ENCODE data around the gene TMEM147.

DNA sequence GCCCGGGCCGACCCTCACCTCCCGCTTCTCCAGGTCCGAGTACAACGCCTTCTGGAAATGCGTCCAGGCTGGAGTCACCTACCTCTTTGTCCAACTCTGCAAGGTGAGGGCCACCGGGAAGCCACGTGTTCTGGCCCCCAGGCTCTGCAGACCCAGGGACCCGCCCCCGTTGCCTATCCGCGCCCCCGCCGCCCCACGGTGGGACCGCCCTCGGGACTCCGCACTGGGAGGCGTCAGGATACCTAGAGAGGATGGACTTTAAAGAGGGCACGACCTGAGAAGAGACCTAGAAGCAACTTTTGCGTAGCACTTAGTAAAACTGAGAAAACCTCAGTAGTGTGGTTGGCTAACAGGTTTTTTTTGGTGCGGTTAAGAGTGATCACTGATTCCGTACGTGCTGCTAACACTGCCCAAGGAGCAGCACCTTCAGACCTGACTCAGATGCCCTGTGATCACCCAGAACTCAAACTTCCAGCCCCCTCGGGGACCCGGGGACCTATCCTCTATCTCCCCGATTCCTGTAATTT lies 492 bp downstream of the TMEM147 start:
- no peak for TF ChIP-seq ZNF384 (IDR thresholded peaks at IDR 0.05)
- TF ChIP-seq FOXA1 (IDR thresholded peaks at IDR 0.05) = no peak
- no peak for TF ChIP-seq FOXM1 (IDR thresholded peaks at IDR 0.05; ENCODE audit: borderline replicate concordance)
- TF ChIP-seq ELF4 (IDR thresholded peaks at IDR 0.05) = no peak
- TF ChIP-seq, protein P1, sequence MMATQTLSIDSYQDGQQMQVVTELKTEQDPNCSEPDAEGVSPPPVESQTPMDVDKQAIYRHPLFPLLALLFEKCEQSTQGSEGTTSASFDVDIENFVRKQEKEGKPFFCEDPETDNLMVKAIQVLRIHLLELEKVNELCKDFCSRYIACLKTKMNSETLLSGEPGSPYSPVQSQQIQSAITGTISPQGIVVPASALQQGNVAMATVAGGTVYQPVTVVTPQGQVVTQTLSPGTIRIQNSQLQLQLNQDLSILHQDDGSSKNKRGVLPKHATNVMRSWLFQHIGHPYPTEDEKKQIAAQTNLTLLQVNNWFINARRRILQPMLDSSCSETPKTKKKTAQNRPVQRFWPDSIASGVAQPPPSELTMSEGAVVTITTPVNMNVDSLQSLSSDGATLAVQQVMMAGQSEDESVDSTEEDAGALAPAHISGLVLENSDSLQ (IDR thresholded peaks at IDR 0.05) = no peak
- no peak for TF ChIP-seq NFRKB (IDR thresholded peaks at IDR 0.05)
- TF ChIP-seq BHLHE40 (IDR thresholded peaks at IDR 0.05; ENCODE audit: borderline replicate concordance) = no peak
- no peak for TF ChIP-seq SP1 (IDR thresholded peaks at IDR 0.05)
- no peak for TF ChIP-seq HDGF (IDR thresholded peaks at IDR 0.05; ENCODE audit: borderline replicate concordance)
